ENCODE measurements around the gene RFXAP. TPM values are rescaled to one million over a fixed set of nuclear protein-coding genes. Genes with fewer than 3 reads are reported as not detected.
A peak's percentile ranks its signal among the peaks of the same experiment; 100 is the strongest.

The RFXAP gene
- total RNA-seq, 1 donor from 2014 or later, result 19.0 TPM

GRCh38 chr13:36794706-36795105 lies 24.3 kb upstream of the RFXAP start:
- no peak overlapping the region for H3K4me3 Mint-ChIP-seq
- intact Hi-C loops (cut with micrococcal nuclease), result no loop called here
- H3K27ac Mint-ChIP-seq, result no peak overlapping the region

DNA sequence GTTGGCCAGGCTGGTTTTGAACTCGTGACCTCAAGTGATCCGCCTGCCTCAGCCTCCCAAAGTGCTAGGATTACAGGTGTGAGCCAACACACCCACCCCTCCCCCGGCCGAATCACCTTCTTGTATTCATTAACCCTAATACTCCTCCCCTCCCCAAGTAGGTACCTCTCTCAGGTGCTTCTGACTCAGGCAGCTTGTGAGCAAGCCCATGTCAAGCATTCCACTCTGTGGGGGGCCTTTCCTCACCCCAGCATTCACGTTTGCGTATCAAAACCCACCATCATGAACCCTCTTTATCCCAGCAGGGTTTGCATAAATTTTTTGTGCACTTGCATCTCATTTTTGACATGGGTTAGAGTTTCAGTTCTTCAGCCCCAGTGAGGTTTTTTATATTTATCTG lies 23.6 kb upstream of the RFXAP start:
- no peaks in the 10 kb centered on the region for H3K36me3 Mint-ChIP-seq (ENCODE audit: low read depth)
- H3K27ac Mint-ChIP-seq, result no peak overlapping the region

More at GRCh38 chr13:36794706-36795105, 24.3 kb upstream of the RFXAP start:
- no peaks in the 10 kb centered on the region for H3K36me3 Mint-ChIP-seq (ENCODE audit: low read depth)
- H3K4me1 Mint-ChIP-seq (ENCODE audit: low read depth), result no peaks in the 10 kb centered on the region
- no peaks in the 10 kb centered on the region for H3K9me3 Mint-ChIP-seq
- DNase-seq (ENCODE audit: low spot score), result no peak
- H3K27me3 Mint-ChIP-seq (ENCODE audit: insufficient read depth), result peaks cover 16% of the 10 kb centered on the region

GRCh38 chr13:36796052-36796451 lies 23.0 kb upstream of the RFXAP start:
- Mint-ChIP-seq H3K27ac (no peak overlapping the region), H3K36me3 (ENCODE audit: low read depth) (no peaks in the 10 kb centered on the region), H3K27me3 (ENCODE audit: insufficient read depth) (peaks cover 20% of the 10 kb centered on the region), H3K4me1 (ENCODE audit: low read depth) (no peaks in the 10 kb centered on the region), H3K4me3 (no peak overlapping the region), H3K9me3 (no peaks in the 10 kb centered on the region)
- no peak for DNase-seq (ENCODE audit: low spot score)
- intact Hi-C loops (cut with micrococcal nuclease), result no loop called here

More for the DNA sequence above, 23.6 kb upstream of the RFXAP start:
- Mint-ChIP-seq H3K9me3 (no peaks in the 10 kb centered on the region), H3K27me3 (ENCODE audit: insufficient read depth) (peaks cover 19% of the 10 kb centered on the region), H3K4me3 (no peak overlapping the region), H3K4me1 (ENCODE audit: low read depth) (no peaks in the 10 kb centered on the region)
- no peak for DNase-seq (ENCODE audit: low spot score)
- intact Hi-C loops (cut with micrococcal nuclease), result no loop called here

DNA sequence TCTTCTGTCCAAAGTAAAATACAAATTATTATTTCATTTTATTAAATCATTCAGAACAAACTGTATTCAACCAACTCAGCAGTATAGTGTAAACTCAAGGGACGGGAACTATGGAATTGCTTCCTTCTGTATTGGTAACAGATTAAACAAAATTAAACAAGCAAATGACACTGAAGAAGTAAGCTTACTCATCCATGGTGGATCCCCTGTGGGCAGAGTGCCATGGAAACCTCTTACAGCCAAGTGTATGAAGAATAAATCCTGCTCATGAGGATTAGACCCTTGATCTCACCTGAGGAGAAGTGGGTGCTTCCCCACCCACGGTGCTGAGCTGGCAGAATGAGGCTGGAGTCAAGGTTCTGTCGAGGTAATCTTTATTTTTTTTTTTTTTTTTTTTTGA lies 18.0 kb upstream of the RFXAP start:
- no peak for DNase-seq (ENCODE audit: low spot score)
- intact Hi-C loops (cut with micrococcal nuclease), result no loop called here
- Mint-ChIP-seq H3K36me3 (ENCODE audit: low read depth) (no peaks in the 10 kb centered on the region), H3K4me1 (ENCODE audit: low read depth) (no peaks in the 10 kb centered on the region), H3K9me3 (no peaks in the 10 kb centered on the region), H3K27ac (no peak overlapping the region), H3K27me3 (ENCODE audit: insufficient read depth) (peaks cover 21% of the 10 kb centered on the region), H3K4me3 (no peak overlapping the region)

DNA sequence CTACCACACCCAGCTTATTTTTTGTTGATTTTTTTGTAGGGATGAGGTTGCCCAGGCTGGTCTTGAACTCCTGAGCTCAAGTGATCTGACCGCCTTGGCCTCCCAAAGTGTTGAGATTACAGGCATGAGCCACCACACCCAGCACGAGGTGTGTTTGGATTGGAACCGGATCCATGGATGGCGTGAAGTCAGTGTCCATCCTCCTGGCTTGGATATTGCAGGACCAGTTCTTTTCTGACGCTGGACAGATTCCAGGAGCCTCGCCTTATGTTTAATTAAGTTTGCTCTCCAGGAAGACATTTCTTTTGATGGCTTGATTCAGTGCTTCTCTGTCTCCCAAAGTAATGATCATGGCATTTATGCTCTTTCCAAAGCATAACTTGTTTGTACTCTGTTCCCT lies 14.4 kb upstream of the RFXAP start:
- no peak overlapping the region for H3K27ac Mint-ChIP-seq
- no peaks in the 10 kb centered on the region for H3K36me3 Mint-ChIP-seq (ENCODE audit: low read depth)
- H3K9me3 Mint-ChIP-seq, result no peaks in the 10 kb centered on the region
- DNase-seq (ENCODE audit: low spot score), result no peak
- H3K27me3 Mint-ChIP-seq (ENCODE audit: insufficient read depth), result peaks cover 27% of the 10 kb centered on the region
- no peaks in the 10 kb centered on the region for H3K4me1 Mint-ChIP-seq (ENCODE audit: low read depth)
- intact Hi-C loops (cut with micrococcal nuclease), result no loop called here
- no peak overlapping the region for H3K4me3 Mint-ChIP-seq

DNA sequence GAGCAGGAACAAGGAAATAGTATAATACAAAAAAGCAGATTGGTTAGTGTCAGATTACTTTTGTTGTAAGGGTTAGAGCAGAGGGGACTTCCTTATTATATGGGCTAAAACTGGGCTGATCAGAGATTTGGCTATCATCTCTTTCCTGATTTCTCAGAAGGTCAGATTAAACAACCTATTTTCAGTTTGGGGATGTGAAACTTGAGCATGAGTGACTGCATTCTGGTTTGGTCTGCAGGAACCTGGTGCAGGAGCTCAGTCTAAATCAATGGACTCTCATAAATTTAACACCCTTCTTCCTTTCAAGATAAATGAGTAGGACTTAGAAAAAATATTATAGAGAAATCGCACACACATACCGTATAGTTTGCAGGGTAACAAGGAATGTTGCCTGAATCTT lies 12.9 kb upstream of the RFXAP start:
- Mint-ChIP-seq H3K27ac (no peak overlapping the region), H3K4me1 (ENCODE audit: low read depth) (no peaks in the 10 kb centered on the region), H3K36me3 (ENCODE audit: low read depth) (no peaks in the 10 kb centered on the region), H3K4me3 (no peak overlapping the region), H3K9me3 (no peaks in the 10 kb centered on the region), H3K27me3 (ENCODE audit: insufficient read depth) (peaks cover 27% of the 10 kb centered on the region)
- intact Hi-C loops (cut with micrococcal nuclease), result no loop called here
- DNase-seq (ENCODE audit: low spot score), result no peak

GRCh38 chr13:36807616-36808015 lies 11.4 kb upstream of the RFXAP start:
- intact Hi-C loops (cut with micrococcal nuclease), result no loop called here
- DNase-seq (ENCODE audit: low spot score), result no peak
- no peaks in the 10 kb centered on the region for H3K9me3 Mint-ChIP-seq
- no peak overlapping the region for H3K4me3 Mint-ChIP-seq
- H3K4me1 Mint-ChIP-seq (ENCODE audit: low read depth), result no peaks in the 10 kb centered on the region
- H3K27ac Mint-ChIP-seq, result no peak overlapping the region
- H3K27me3 Mint-ChIP-seq (ENCODE audit: insufficient read depth), result peaks cover 27% of the 10 kb centered on the region
- H3K36me3 Mint-ChIP-seq (ENCODE audit: low read depth), result no peaks in the 10 kb centered on the region

DNA sequence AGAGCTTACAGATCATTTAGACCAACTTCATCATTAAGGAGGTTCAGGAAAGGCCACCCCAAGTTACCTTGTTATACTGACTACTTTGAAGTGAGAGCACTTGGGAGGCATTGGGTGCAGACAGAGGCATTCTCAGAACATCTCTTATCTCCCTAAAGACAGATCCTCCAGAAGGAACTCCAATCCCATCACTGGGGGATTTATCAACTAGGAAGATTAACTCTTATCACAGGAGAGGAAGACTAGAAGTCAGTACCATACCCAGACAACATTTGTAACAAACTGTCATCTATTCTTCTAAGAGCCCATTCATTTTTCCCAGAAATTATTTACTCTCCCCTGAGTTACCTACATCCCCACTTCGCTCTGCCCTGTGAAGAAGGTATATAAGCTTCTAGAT lies 5.8 kb upstream of the RFXAP start:
- no peak overlapping the region for H3K27ac Mint-ChIP-seq
- intact Hi-C loops (cut with micrococcal nuclease), result no loop called here
- H3K27me3 Mint-ChIP-seq (ENCODE audit: insufficient read depth), result peaks cover 21% of the 10 kb centered on the region
- H3K9me3 Mint-ChIP-seq, result no peaks in the 10 kb centered on the region
- H3K4me3 Mint-ChIP-seq, result no peak overlapping the region
- no peaks in the 10 kb centered on the region for H3K36me3 Mint-ChIP-seq (ENCODE audit: low read depth)
- DNase-seq (ENCODE audit: low spot score), result no peak
- peaks cover 11% of the 10 kb centered on the region for H3K4me1 Mint-ChIP-seq (ENCODE audit: low read depth)

DNA sequence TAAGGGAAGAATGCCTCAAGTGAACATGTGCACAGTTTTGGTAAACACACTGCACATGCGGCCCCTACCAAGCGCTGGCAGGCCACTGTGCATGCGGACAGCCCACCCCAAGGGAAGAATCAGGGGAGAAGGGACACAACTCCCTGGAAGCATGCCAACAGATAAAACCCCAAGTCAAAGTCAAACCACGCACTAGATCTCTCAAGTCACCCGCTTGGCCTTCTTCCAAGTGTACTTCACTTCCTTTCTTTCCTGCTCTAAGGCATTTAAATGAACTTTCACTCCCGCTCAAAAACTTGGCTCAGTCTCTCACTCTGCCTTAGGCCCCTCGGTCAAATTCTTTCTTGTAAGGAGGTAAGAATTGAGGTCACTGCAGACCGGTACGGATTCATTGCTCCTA lies 4.6 kb upstream of the RFXAP start:
- Mint-ChIP-seq H3K27ac (no peak overlapping the region), H3K9me3 (no peaks in the 10 kb centered on the region), H3K27me3 (ENCODE audit: insufficient read depth) (peaks cover 21% of the 10 kb centered on the region), H3K36me3 (ENCODE audit: low read depth) (no peaks in the 10 kb centered on the region), H3K4me1 (ENCODE audit: low read depth) (peaks cover 18% of the 10 kb centered on the region), H3K4me3 (no peak overlapping the region)
- DNase-seq (ENCODE audit: low spot score), result no peak
- intact Hi-C loops (cut with micrococcal nuclease), result no loop called here

DNA sequence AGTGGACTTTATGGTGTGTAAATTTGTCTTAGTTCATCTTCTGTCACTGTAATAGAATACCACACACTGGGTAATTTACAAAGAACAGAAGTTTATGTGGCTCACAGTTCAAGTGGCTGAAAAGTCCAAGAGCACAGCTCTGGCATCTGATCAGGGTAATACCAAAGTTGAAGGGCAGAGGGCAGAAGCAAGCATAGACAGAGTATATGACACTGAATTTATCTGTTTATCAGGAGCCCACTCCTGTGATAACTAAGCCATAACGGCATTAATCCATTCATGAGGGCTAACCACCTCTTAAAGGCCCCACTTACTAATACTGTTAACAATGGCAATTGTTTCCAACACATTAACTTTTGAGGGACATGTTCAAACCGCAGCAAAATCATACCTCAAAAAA lies 4.0 kb upstream of the RFXAP start:
- intact Hi-C loops (cut with micrococcal nuclease), result no loop called here
- Mint-ChIP-seq H3K27ac (no peak overlapping the region), H3K36me3 (ENCODE audit: low read depth) (no peaks in the 10 kb centered on the region), H3K4me1 (ENCODE audit: low read depth) (peaks cover 23% of the 10 kb centered on the region), H3K27me3 (ENCODE audit: insufficient read depth) (peaks cover 21% of the 10 kb centered on the region), H3K4me3 (no peak overlapping the region), H3K9me3 (no peaks in the 10 kb centered on the region)
- no peak for DNase-seq (ENCODE audit: low spot score)

- Mint-ChIP-seq H3K27ac (peak overlapping the region; percentile 80), H3K36me3 (ENCODE audit: low read depth) (peaks cover 6% of the 10 kb centered on the region), H3K4me1 (ENCODE audit: low read depth) (peaks cover 51% of the 10 kb centered on the region), H3K4me3 (peak overlapping the region; percentile 96), H3K27me3 (ENCODE audit: insufficient read depth) (peaks cover 10% of the 10 kb centered on the region), H3K9me3 (no peaks in the 10 kb centered on the region)
- no peak for DNase-seq (ENCODE audit: low spot score)
- intact Hi-C loops (cut with micrococcal nuclease), result loop anchor here (2.0 kb wide), 1 partner anchor 397 kb away; no protein-coding TSS in a partner anchor
Measured at GRCh38 chr13:36817996-36818803, 822 bp upstream of the RFXAP start.

DNA sequence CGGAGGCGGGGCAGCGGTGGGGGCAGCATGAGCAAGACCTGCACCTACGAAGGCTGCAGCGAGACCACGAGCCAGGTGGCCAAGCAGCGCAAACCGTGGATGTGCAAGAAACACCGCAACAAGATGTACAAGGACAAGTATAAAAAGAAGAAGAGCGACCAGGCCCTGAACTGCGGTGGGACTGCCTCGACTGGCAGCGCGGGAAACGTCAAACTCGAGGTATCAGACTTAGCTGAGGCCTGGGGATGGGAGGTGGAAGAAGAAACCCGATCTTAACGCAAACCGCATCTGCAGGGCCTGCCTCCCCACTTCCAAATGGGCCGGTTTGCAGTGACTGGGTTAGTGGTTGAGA lies 693 bp downstream of the RFXAP start:
- intact Hi-C loops (cut with micrococcal nuclease), result loop anchor here (1.0 to 2.0 kb wide), 6 partner anchors 23 to 1530 kb away; partner anchors contain the start of genes ALG5, SPART, SUPT20H and UFM1
- peak overlapping the region; percentile 96 for H3K4me3 Mint-ChIP-seq
- DNase-seq (ENCODE audit: low spot score), result peak; percentile 22
- peaks cover 3% of the 10 kb centered on the region for H3K27me3 Mint-ChIP-seq (ENCODE audit: insufficient read depth)
- no peaks in the 10 kb centered on the region for H3K9me3 Mint-ChIP-seq
- H3K27ac Mint-ChIP-seq, result peak overlapping the region; percentile 92
- H3K4me1 Mint-ChIP-seq (ENCODE audit: low read depth), result peaks cover 66% of the 10 kb centered on the region
- peaks cover 8% of the 10 kb centered on the region for H3K36me3 Mint-ChIP-seq (ENCODE audit: low read depth)

- peak overlapping the region; percentile 92 for H3K27ac Mint-ChIP-seq
- peaks cover 10% of the 10 kb centered on the region for H3K36me3 Mint-ChIP-seq (ENCODE audit: low read depth)
- H3K4me1 Mint-ChIP-seq (ENCODE audit: low read depth), result peaks cover 69% of the 10 kb centered on the region
- H3K4me3 Mint-ChIP-seq, result peak overlapping the region; percentile 96
- H3K9me3 Mint-ChIP-seq, result no peaks in the 10 kb centered on the region
- DNase-seq (ENCODE audit: low spot score), result no peak
- H3K27me3 Mint-ChIP-seq (ENCODE audit: insufficient read depth), result no peaks in the 10 kb centered on the region
- intact Hi-C loops (cut with micrococcal nuclease), result loop anchor here (2.0 kb wide), 1 partner anchor 23 kb away; no protein-coding TSS in a partner anchor
Measured at GRCh38 chr13:36820222-36820621, 1.2 kb downstream of the RFXAP start.
